SK-N-MC (cell line): ENCODE data around the gene LRRC17.

Experiments
- DNase-seq: peaks from one replicate; pipeline ENCODE4 v3.0.0-alpha.2; 2011; ENCODE audit warnings: low read depth, low spot score
- H3K27ac ChIP-seq: fragments of 200-600 bp; sonication (generic); 2 replicates; pipeline ENCODE4 v1.5.1; 2016; ENCODE audit warnings: mixed run types
- H3K36me3 ChIP-seq: fragments of 200-600 bp; sonication (generic); 2 replicates; pipeline ENCODE4 v1.6.1; 2017; ENCODE audit warnings: antibody characterized with exemption, low read length, mixed read lengths; ENCODE audit not compliant: insufficient read depth
- H3K4me3 ChIP-seq: fragments of 200-600 bp; sonication (generic); 2 replicates; pipeline ENCODE4 v1.5.1; 2016
- H3K9ac ChIP-seq: fragments of 200-600 bp; sonication (generic); 2 replicates; pipeline ENCODE4 v1.8.0; 2017; ENCODE audit warnings: mixed run types, mixed read lengths; ENCODE audit not compliant: insufficient read length
- H3K9me3 ChIP-seq: fragments of 200-600 bp; sonication (generic); 2 replicates; pipeline ENCODE4 v1.6.1; 2017; ENCODE audit warnings: low read depth, mild to moderate bottlenecking, antibody characterized with exemption, low read length, moderate library complexity, mixed read lengths
- EZH2 ChIP-seq: fragments of 200-600 bp; sonication (generic); IDR thresholded peaks from one replicate; pipeline ENCODE4 v1.6.1; 2017; ENCODE audit warnings: antibody characterized with exemption
- FOXP2 ChIP-seq: optimal IDR thresholded peaks from 2 replicates; pipeline ENCODE3; 2011; ENCODE audit warnings: mild to moderate bottlenecking, moderate library complexity; ENCODE audit not compliant: insufficient read depth; ENCODE audit errors: extremely low read length, control extremely low read depth
- POLR2AphosphoS5 ChIP-seq: IDR thresholded peaks from 2 replicates; pipeline ENCODE4 v1.6.1; 2012; ENCODE audit warnings: mild to moderate bottlenecking, low read depth, low read length, borderline replicate concordance

LRRC17 gene

GRCh38 chr7:102982235-102982634 lies 69.4 kb downstream of the LRRC17 start:
- TF ChIP-seq EZH2 (no peak), POLR2AphosphoS5 (no peak), FOXP2 (no peak)
- H3K27ac ChIP-seq, result no peak overlapping the region
- H3K36me3 ChIP-seq, result no peaks in the 10 kb centered on the region
- no peak overlapping the region for H3K4me3 ChIP-seq
- H3K9me3 ChIP-seq, result no peaks in the 10 kb centered on the region
- no peak overlapping the region for H3K9ac ChIP-seq
- DNase-seq, result no peak

DNA sequence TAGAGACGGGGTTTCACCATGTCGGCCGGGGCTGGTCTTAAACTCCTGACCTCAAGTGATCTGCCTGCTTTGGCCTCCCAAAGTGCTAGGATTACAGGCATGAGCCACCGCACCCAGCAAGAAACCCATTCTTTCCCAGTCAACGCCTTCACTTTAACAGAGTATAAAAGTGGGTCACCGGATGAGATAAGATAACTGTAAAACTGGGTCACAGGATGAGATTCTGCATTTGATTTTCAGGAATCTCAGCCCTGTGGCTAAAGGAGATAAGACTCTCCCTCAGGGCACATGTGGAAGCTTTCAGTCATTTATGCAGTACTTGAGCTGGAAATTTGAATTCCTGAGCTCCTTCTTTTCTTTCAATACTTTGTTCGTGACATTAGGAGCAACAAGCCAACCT lies 70.8 kb downstream of the LRRC17 start:
- TF ChIP-seq FOXP2 (no peak), EZH2 (no peak), POLR2AphosphoS5 (no peak)
- Histone ChIP-seq H3K27ac (no peak overlapping the region), H3K4me3 (no peak overlapping the region), H3K9me3 (no peaks in the 10 kb centered on the region), H3K36me3 (no peaks in the 10 kb centered on the region), H3K9ac (no peak overlapping the region)
- no peak for DNase-seq

DNA sequence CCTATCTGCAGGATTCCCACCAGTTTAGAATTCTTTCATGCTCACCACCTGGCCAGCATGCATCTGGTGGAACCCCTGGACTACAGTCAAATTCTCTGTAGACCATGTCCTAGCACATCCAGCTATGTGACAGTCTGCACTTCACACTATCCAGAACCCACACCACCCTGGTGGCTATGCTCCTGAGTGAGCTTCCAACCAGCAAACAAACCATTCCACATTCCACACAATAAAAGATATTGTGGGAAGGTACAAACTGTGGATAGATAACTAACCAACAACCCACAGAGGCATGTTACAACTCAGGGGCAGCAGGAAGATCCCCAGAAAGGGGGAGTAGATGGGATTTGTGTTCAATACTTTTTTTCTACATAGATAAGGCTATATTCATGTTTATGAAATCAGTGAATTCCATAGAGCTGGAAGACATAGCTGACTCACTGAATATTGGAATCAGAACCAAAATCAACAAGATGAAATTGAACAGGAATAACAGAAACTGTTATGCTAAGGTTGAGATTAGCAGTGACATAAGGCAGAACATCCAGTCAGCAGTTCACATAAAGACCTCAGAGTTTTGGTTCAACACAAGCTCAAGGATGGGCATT lies 72.5 kb downstream of the LRRC17 start:
- Histone ChIP-seq H3K27ac (no peak overlapping the region), H3K9me3 (no peaks in the 10 kb centered on the region), H3K9ac (no peak overlapping the region), H3K4me3 (no peak overlapping the region), H3K36me3 (no peaks in the 10 kb centered on the region)
- no peak for TF ChIP-seq POLR2AphosphoS5
- no peak for TF ChIP-seq FOXP2
- no peak for TF ChIP-seq EZH2
- DNase-seq, result no peak

DNA sequence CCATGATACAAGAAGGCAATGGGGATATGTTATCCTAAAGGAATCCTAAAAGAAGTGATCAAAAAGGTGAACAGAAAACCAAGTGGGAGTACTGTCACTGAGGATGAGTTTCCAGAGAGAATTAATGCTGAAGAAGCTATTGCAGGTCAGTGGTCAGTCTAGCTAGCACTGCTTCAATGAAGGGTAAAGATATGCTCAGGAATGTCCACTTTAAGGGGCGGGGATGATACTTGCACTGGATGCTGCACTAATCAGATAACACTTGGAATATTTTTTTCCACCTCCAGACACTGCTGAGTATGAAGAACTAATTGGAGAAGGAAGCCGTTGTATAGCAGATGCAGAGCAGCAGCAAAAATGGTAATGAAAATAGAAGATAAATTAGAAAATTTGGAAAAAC lies 75.3 kb downstream of the LRRC17 start:
- no peak overlapping the region for H3K9ac ChIP-seq
- no peaks in the 10 kb centered on the region for H3K9me3 ChIP-seq
- H3K4me3 ChIP-seq, result no peak overlapping the region
- no peaks in the 10 kb centered on the region for H3K36me3 ChIP-seq
- H3K27ac ChIP-seq, result no peak overlapping the region
- DNase-seq, result no peak
- no peak for TF ChIP-seq POLR2AphosphoS5
- TF ChIP-seq EZH2, result no peak
- no peak for TF ChIP-seq FOXP2

- Histone ChIP-seq H3K9ac (no peak overlapping the region), H3K36me3 (no peaks in the 10 kb centered on the region), H3K4me3 (no peak overlapping the region), H3K27ac (no peak overlapping the region), H3K9me3 (no peaks in the 10 kb centered on the region)
- TF ChIP-seq FOXP2 (no peak), POLR2AphosphoS5 (no peak), EZH2 (no peak)
- no peak for DNase-seq
These were observed 76.1 kb downstream of the LRRC17 start for GRCh38 chr7:102988631-102989560.

GRCh38 chr7:102990642-102991041 lies 77.8 kb downstream of the LRRC17 start:
- no peaks in the 10 kb centered on the region for H3K9me3 ChIP-seq
- TF ChIP-seq EZH2, result no peak
- TF ChIP-seq FOXP2, result no peak
- TF ChIP-seq POLR2AphosphoS5, result no peak
- H3K36me3 ChIP-seq, result no peaks in the 10 kb centered on the region
- no peak for DNase-seq
- no peak overlapping the region for H3K9ac ChIP-seq
- no peak overlapping the region for H3K4me3 ChIP-seq
- no peak overlapping the region for H3K27ac ChIP-seq

DNA sequence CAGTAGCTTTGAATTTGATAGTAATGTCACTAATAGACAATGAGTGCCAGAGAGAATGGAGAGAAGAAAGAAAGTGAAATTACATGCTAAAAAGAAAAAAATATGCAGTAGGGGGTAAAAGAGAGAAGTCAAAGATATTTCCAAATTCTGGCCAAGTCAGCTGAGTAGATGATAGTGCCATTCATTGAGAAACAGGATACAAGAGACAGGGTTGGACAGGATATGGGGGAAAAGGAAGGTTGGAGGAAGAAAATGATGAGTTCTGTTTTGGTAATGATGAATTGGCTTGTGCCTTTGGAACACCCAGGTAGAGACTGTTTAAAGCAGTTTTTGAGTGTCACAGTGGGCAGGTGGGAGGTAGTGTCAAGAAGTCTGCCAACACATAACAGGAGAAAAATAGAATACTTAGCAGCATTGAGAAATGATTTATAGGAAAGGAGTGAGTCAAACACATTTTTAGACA lies 78.3 kb downstream of the LRRC17 start:
- no peak overlapping the region for H3K4me3 ChIP-seq
- H3K9me3 ChIP-seq, result no peaks in the 10 kb centered on the region
- no peak overlapping the region for H3K27ac ChIP-seq
- TF ChIP-seq EZH2 (no peak), FOXP2 (no peak), POLR2AphosphoS5 (no peak)
- no peaks in the 10 kb centered on the region for H3K36me3 ChIP-seq
- no peak for DNase-seq
- no peak overlapping the region for H3K9ac ChIP-seq

- TF ChIP-seq EZH2 (no peak), FOXP2 (no peak), POLR2AphosphoS5 (no peak)
- no peaks in the 10 kb centered on the region for H3K36me3 ChIP-seq
- no peaks in the 10 kb centered on the region for H3K9me3 ChIP-seq
- H3K9ac ChIP-seq, result no peak overlapping the region
- H3K27ac ChIP-seq, result no peak overlapping the region
- H3K4me3 ChIP-seq, result no peak overlapping the region
- DNase-seq, result no peak
These were observed 78.9 kb downstream of the LRRC17 start for GRCh38 chr7:102991540-102992214.
